Right ventricle myocardium inferior (tissue), 1 donor: ENCODE measurements around the gene GPR85. TPM values are rescaled to one million over a fixed set of nuclear protein-coding genes. Genes with fewer than 3 reads are reported as not detected.

Source experiments
- total RNA-seq: library from RNA; stranded (reverse); fragmentation: NEBNext Ultra II Directional; extraction: Animal tissue kit (Norgen Biotek cat#: 25700); gene quantifications from one replicate; pipeline ENCODE4 v1.2.1, GENCODE V29; 2021
- donor health status: DM: no; HTN: yes; CAD: no; lungs with severe emphysema.

GPR85 gene
- total RNA-seq, 1 donor from 2014 or later = 0.62 TPM

Other genes starting within 250 kb of the GPR85 start
- 117 TPM for gene SMIM30, start 31.7 kb upstream of the GPR85 start, total RNA-seq